Lower lobe of right lung (tissue), 2 donors: ENCODE measurements around the gene RDX. TPM values are rescaled to one million over a fixed set of nuclear protein-coding genes. Genes with fewer than 3 reads are reported as not detected.

ENCODE experiments used
- ATAC-seq, 2 donors: fragments of 200-7000 bp; cut with Tn5 transposase; one replicate each; pipeline ENCODE4 v1.9.1; 2020 to 2022; ENCODE audit warnings: mild to moderate bottlenecking in 2 of 2, moderate library complexity in 2 of 2
- DNase-seq: peaks from one replicate; pipeline ENCODE4 v3.0.0-alpha.2; 2020
- H3K27ac ChIP-seq: fragments of 200-600 bp; one replicate; pipeline ENCODE4 v1.8.0; 2022
- H3K27me3 ChIP-seq: fragments of 200-600 bp; one replicate; pipeline ENCODE4 v1.8.0; 2022; ENCODE audit warnings: low read depth
- H3K36me3 ChIP-seq: fragments of 200-600 bp; one replicate; pipeline ENCODE4 v1.8.0; 2022; ENCODE audit warnings: mild to moderate bottlenecking
- H3K4me1 ChIP-seq: fragments of 200-600 bp; one replicate; pipeline ENCODE4 v1.8.0; 2022
- H3K4me3 ChIP-seq: fragments of 200-600 bp; one replicate; pipeline ENCODE4 v1.8.0; 2022; ENCODE audit warnings: mild to moderate bottlenecking
- H3K9me3 ChIP-seq: fragments of 200-600 bp; one replicate; pipeline ENCODE4 v1.8.0; 2022
- CTCF ChIP-seq: fragments of 200-600 bp; IDR thresholded peaks from one replicate; pipeline ENCODE4 v1.8.0; 2022; ENCODE audit warnings: antibody characterized with exemption, mild to moderate bottlenecking
- intact Hi-C: fragments of 100-400 bp; cut with DNase I; formaldehyde crosslinking; loops from one replicate; pipeline ENCODE4 v1.11.0; 2022
- total RNA-seq: library from RNA; stranded (reverse); fragmentation: NEBNext Ultra II Directional; extraction: Animal tissue kit (Norgen Biotek cat#: 25700); gene quantifications from one replicate; pipeline ENCODE4 v1.2.1, GENCODE V29; 2021
- donor health status: DM: no; HTN: yes; CAD: no; lungs with severe emphysema.

Gene RDX
- total RNA-seq, 1 donor from 2014 or later = 152 TPM

GRCh38 chr11:110327508-110327907 is 31.1 kb upstream of the RDX start:
- Histone ChIP-seq H3K27me3 (no peaks in the 10 kb centered on the region), H3K9me3 (peaks cover 6% of the 10 kb centered on the region), H3K4me1 (no peaks in the 10 kb centered on the region), H3K36me3 (no peaks in the 10 kb centered on the region), H3K4me3 (no peak overlapping the region), H3K27ac (no peak overlapping the region)
- no peak for TF ChIP-seq CTCF
- ATAC-seq (no peak), DNase-seq (no peak)
- intact Hi-C loops = no loop called here

GRCh38 chr11:110323786-110324185 is 27.4 kb upstream of the RDX start:
- no peak for TF ChIP-seq CTCF
- ATAC-seq = no peak
- Histone ChIP-seq H3K36me3 (no peaks in the 10 kb centered on the region), H3K9me3 (no peaks in the 10 kb centered on the region), H3K4me1 (peaks cover 4% of the 10 kb centered on the region), H3K27ac (no peak overlapping the region), H3K4me3 (no peak overlapping the region), H3K27me3 (no peaks in the 10 kb centered on the region)
- intact Hi-C loops = no loop called here
- DNase-seq = no peak

- no peak for DNase-seq
- Histone ChIP-seq H3K27ac (no peak overlapping the region), H3K4me1 (peaks cover 18% of the 10 kb centered on the region), H3K4me3 (no peak overlapping the region), H3K36me3 (no peaks in the 10 kb centered on the region), H3K27me3 (no peaks in the 10 kb centered on the region), H3K9me3 (no peaks in the 10 kb centered on the region)
- ATAC-seq = no peak
- intact Hi-C loops = no loop called here
- no peak for TF ChIP-seq CTCF
Measured at GRCh38 chr11:110319501-110319900, 23.1 kb upstream of the RDX start.

GRCh38 chr11:110318638-110319404 is 22.4 kb upstream of the RDX start:
- ATAC-seq = no peak
- no peaks in the 10 kb centered on the region for H3K9me3 ChIP-seq
- no peaks in the 10 kb centered on the region for H3K36me3 ChIP-seq
- TF ChIP-seq CTCF = no peak
- no peak for DNase-seq
- peaks cover 18% of the 10 kb centered on the region for H3K4me1 ChIP-seq
- no peak overlapping the region for H3K4me3 ChIP-seq
- intact Hi-C loops = no loop called here
- H3K27ac ChIP-seq = no peak overlapping the region
- H3K27me3 ChIP-seq = no peaks in the 10 kb centered on the region

GRCh38 chr11:110317516-110317932 is 21.1 kb upstream of the RDX start:
- H3K4me1 ChIP-seq = peaks cover 18% of the 10 kb centered on the region
- no peaks in the 10 kb centered on the region for H3K27me3 ChIP-seq
- intact Hi-C loops = no loop called here
- DNase-seq = no peak
- H3K27ac ChIP-seq = no peak overlapping the region
- ATAC-seq = no peak
- no peaks in the 10 kb centered on the region for H3K9me3 ChIP-seq
- no peaks in the 10 kb centered on the region for H3K36me3 ChIP-seq
- TF ChIP-seq CTCF = no peak
- H3K4me3 ChIP-seq = no peak overlapping the region
